Cortex of kidney (tissue), 1 donor: ENCODE results near the gene FAF1.
"Not testable (repeated sequence)": the region's sequence is repeated elsewhere in the genome, so short reads cannot be mapped to it uniquely, and the experiment has no call there.

Source experiments
- DNase-seq: peaks from one replicate; lab custom pipeline; 2025; lab: John Stamatoyannopoulos, UW

FAF1 gene

GRCh38 chr1:50907610-50908009, 52.5 kb downstream of the FAF1 start:
- DNase-seq = not testable (repeated sequence)

GRCh38 chr1:50906050-50906449, 54.0 kb downstream of the FAF1 start:
- DNase-seq = not testable (repeated sequence)

GRCh38 chr1:50902419-50902818, 57.6 kb downstream of the FAF1 start:
- DNase-seq = no peak

GRCh38 chr1:50901872-50902271, 58.2 kb downstream of the FAF1 start:
- DNase-seq = no peak

- DNase-seq = no peak
These were observed 61.3 kb downstream of the FAF1 start for GRCh38 chr1:50898773-50899172.

GRCh38 chr1:50894340-50894739, 65.7 kb downstream of the FAF1 start:
- DNase-seq = no peak

GRCh38 chr1:50893466-50893865, 66.6 kb downstream of the FAF1 start:
- no peak for DNase-seq

- DNase-seq = not testable (repeated sequence)
These were observed 72.5 kb downstream of the FAF1 start for GRCh38 chr1:50887555-50887954.

GRCh38 chr1:50880373-50880772, 79.7 kb downstream of the FAF1 start:
- DNase-seq = no peak

- no peak for DNase-seq
These were observed 80.9 kb downstream of the FAF1 start for GRCh38 chr1:50879137-50879536.

GRCh38 chr1:50878434-50878833, 81.6 kb downstream of the FAF1 start:
- DNase-seq = no peak

GRCh38 chr1:50877641-50878040, 82.4 kb downstream of the FAF1 start:
- no peak for DNase-seq

- no peak for DNase-seq
These were observed 86.4 kb downstream of the FAF1 start for GRCh38 chr1:50873458-50874187.

GRCh38 chr1:50864845-50865244, 95.2 kb downstream of the FAF1 start:
- DNase-seq = not testable (repeated sequence)

- no peak for DNase-seq
These were observed 98.3 kb downstream of the FAF1 start for GRCh38 chr1:50861772-50862171.

- no peak for DNase-seq
These were observed 99.4 kb downstream of the FAF1 start for GRCh38 chr1:50860702-50861101.

- DNase-seq = no peak
These were observed 99.8 kb downstream of the FAF1 start for GRCh38 chr1:50860256-50860655.

GRCh38 chr1:50859657-50860056, 100.4 kb downstream of the FAF1 start:
- DNase-seq = no peak

GRCh38 chr1:50858761-50859160, 101.3 kb downstream of the FAF1 start:
- DNase-seq = no peak

GRCh38 chr1:50857702-50858101, 102.4 kb downstream of the FAF1 start:
- DNase-seq = no peak

- no peak for DNase-seq
These were observed 106.7 kb downstream of the FAF1 start for GRCh38 chr1:50853325-50853724.

GRCh38 chr1:50852889-50853288, 107.2 kb downstream of the FAF1 start:
- no peak for DNase-seq

- DNase-seq = no peak
These were observed 108.6 kb downstream of the FAF1 start for GRCh38 chr1:50851466-50851865.

GRCh38 chr1:50851034-50851433, 109.0 kb downstream of the FAF1 start:
- no peak for DNase-seq
